ENCODE measurements around the gene RYR2.

The RYR2 gene

GRCh38 chr1:237672748-237673147, 630.8 kb downstream of the RYR2 start:
- no peak for DNase-seq (ENCODE audit: low read depth)

- no peak for DNase-seq (ENCODE audit: low read depth)
Measured at GRCh38 chr1:237673631-237674030, 631.6 kb downstream of the RYR2 start.

- DNase-seq (ENCODE audit: low read depth): no peak
Measured at GRCh38 chr1:237677979-237678378, 636.0 kb downstream of the RYR2 start.

- no peak for DNase-seq (ENCODE audit: low read depth)
Measured at GRCh38 chr1:237679687-237680086, 637.7 kb downstream of the RYR2 start.

GRCh38 chr1:237681210-237681609, 639.2 kb downstream of the RYR2 start:
- DNase-seq (ENCODE audit: low read depth): no peak

- DNase-seq (ENCODE audit: low read depth): no peak
Measured at GRCh38 chr1:237684236-237684635, 642.3 kb downstream of the RYR2 start.

GRCh38 chr1:237685551-237685950, 643.6 kb downstream of the RYR2 start:
- DNase-seq (ENCODE audit: low read depth): no peak

GRCh38 chr1:237687804-237688203, 645.8 kb downstream of the RYR2 start:
- DNase-seq (ENCODE audit: low read depth): no peak

GRCh38 chr1:237690656-237691055, 648.7 kb downstream of the RYR2 start:
- DNase-seq (ENCODE audit: low read depth): no peak

GRCh38 chr1:237692255-237692654, 650.3 kb downstream of the RYR2 start:
- DNase-seq (ENCODE audit: low read depth): no peak

GRCh38 chr1:237695878-237696277, 653.9 kb downstream of the RYR2 start:
- DNase-seq (ENCODE audit: low read depth): no peak

GRCh38 chr1:237700181-237700580, 658.2 kb downstream of the RYR2 start:
- no peak for DNase-seq (ENCODE audit: low read depth)

GRCh38 chr1:237701534-237701933, 659.5 kb downstream of the RYR2 start:
- no peak for DNase-seq (ENCODE audit: low read depth)

GRCh38 chr1:237702161-237702560, 660.2 kb downstream of the RYR2 start:
- DNase-seq (ENCODE audit: low read depth): no peak

GRCh38 chr1:237705462-237705861, 663.5 kb downstream of the RYR2 start:
- no peak for DNase-seq (ENCODE audit: low read depth)

GRCh38 chr1:237709355-237709754, 667.4 kb downstream of the RYR2 start:
- no peak for DNase-seq (ENCODE audit: low read depth)

GRCh38 chr1:237711281-237711680, 669.3 kb downstream of the RYR2 start:
- DNase-seq (ENCODE audit: low read depth): no peak

- no peak for DNase-seq (ENCODE audit: low read depth)
Measured at GRCh38 chr1:237712082-237712481, 670.1 kb downstream of the RYR2 start.

GRCh38 chr1:237712586-237713157, 670.7 kb downstream of the RYR2 start:
- DNase-seq (ENCODE audit: low read depth): no peak

- no peak for DNase-seq (ENCODE audit: low read depth)
Measured at GRCh38 chr1:237713916-237714315, 671.9 kb downstream of the RYR2 start.

- no peak for DNase-seq (ENCODE audit: low read depth)
Measured at GRCh38 chr1:237717106-237717505, 675.1 kb downstream of the RYR2 start.

GRCh38 chr1:237730826-237731350, 688.9 kb downstream of the RYR2 start:
- DNase-seq (ENCODE audit: low read depth): no peak

GRCh38 chr1:237732657-237733056, 690.7 kb downstream of the RYR2 start:
- no peak for DNase-seq (ENCODE audit: low read depth)

- no peak for DNase-seq (ENCODE audit: low read depth)
Measured at GRCh38 chr1:237736372-237737029, 694.5 kb downstream of the RYR2 start.

Data from stimulated activated CD4-positive, alpha-beta T cell treated with anti-CD3 and anti-CD28 coated beads, Interleukin-2, amount 100 ng/mL, for 4 hours (primary cell).